GM12891 (cell line): Measurements from ENCODE around the gene PTPN13.

ENCODE experiments used
- DNase-seq: peaks from one replicate; pipeline ENCODE4 v3.0.0; 2011; ENCODE audit warnings: low spot score; ENCODE audit not compliant: insufficient read length
- FAIRE-seq: peaks from 2 replicates; lab custom pipeline; 2011; peaks lifted over from hg19 to GRCh38; lab: Jason Lieb, UNC
- PAX5 ChIP-seq: IDR thresholded peaks from 2 replicates; pipeline ENCODE4 v1.6.1; 2011; ENCODE audit warnings: low read length, moderate library complexity, mild to moderate bottlenecking; ENCODE audit not compliant: insufficient read depth, severe bottlenecking
- POLR2A ChIP-seq: IDR thresholded peaks from 2 replicates; pipeline ENCODE4 v1.6.1; 2011; ENCODE audit warnings: low read depth, low read length, control low read depth
- POLR2AphosphoS5 ChIP-seq: IDR thresholded peaks from 2 replicates; pipeline ENCODE4 v1.6.1; 2011; ENCODE audit warnings: low read depth, low read length, control low read depth
- POU2F2 ChIP-seq: IDR thresholded peaks from 2 replicates; pipeline ENCODE4 v1.6.1; 2011; ENCODE audit warnings: low read depth, mild to moderate bottlenecking, control low read depth, low read length, moderate library complexity
- SPI1 ChIP-seq: IDR thresholded peaks from 2 replicates; pipeline ENCODE4 v1.6.1; 2011; ENCODE audit warnings: low read depth, low read length, control low read depth
- TAF1 ChIP-seq: IDR thresholded peaks from 2 replicates; pipeline ENCODE4 v1.6.1; 2011; ENCODE audit warnings: low read depth, low read length, control low read depth

PTPN13 gene

GRCh38 chr4:86560447-86560846 lies 33.7 kb upstream of the PTPN13 start:
- no peak for FAIRE-seq
- DNase-seq: no peak
- TF ChIP-seq POU2F2 (no peak), POLR2AphosphoS5 (no peak), PAX5 (no peak)

DNA sequence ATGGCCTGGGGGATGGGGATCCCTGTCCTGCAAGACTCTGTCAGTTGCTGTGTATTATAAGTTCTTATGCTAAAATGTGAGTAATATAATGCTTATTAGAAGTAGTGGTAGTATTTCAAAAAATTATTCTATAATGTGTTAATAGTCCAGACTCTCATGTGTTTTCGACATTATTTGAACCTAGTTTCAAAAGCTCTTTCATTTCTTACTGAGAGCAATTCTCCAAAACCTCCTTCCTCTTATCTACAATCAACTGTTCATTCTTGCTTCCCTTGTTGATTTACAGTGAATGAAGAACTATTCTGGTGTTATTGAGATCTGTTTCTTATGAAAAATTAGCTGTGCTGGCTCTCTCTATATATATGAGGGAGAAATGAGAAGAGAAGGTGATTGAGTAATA lies 32.9 kb upstream of the PTPN13 start:
- DNase-seq (no peak), FAIRE-seq (no peak)
- TF ChIP-seq PAX5: no peak
- TF ChIP-seq TAF1: no peak
- TF ChIP-seq POU2F2: no peak
- TF ChIP-seq SPI1: no peak
- no peak for TF ChIP-seq POLR2A
- TF ChIP-seq POLR2AphosphoS5: no peak

DNA sequence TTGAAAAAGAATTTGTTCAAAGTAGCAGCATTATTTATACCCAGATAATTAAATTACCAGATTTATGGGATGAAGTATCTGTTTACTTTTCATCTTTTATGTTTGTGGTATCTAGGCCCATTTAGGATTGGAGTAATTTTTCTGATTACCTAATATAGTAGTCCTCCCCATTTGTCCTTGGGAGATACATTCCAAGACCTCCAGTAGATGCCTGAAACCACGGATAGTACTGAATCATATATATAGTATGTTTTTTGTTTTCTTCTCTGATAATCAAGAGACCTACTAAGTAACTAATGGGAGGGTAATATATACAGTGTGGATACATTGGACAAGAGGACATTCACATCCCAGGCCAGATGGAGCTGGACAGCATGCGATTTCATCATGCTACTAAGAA lies 30.7 kb upstream of the PTPN13 start:
- FAIRE-seq: no peak
- TF ChIP-seq POLR2A (no peak), POU2F2 (no peak), POLR2AphosphoS5 (no peak), PAX5 (no peak)

GRCh38 chr4:86564795-86565194 lies 29.3 kb upstream of the PTPN13 start:
- TF ChIP-seq SPI1 (peak; percentile 41; the same call in 1 of the 2 replicates), POU2F2 (no peak)
- FAIRE-seq: peak; percentile 43
- no peak for DNase-seq

More for the DNA sequence above, 30.7 kb upstream of the PTPN13 start:
- DNase-seq: no peak

DNA sequence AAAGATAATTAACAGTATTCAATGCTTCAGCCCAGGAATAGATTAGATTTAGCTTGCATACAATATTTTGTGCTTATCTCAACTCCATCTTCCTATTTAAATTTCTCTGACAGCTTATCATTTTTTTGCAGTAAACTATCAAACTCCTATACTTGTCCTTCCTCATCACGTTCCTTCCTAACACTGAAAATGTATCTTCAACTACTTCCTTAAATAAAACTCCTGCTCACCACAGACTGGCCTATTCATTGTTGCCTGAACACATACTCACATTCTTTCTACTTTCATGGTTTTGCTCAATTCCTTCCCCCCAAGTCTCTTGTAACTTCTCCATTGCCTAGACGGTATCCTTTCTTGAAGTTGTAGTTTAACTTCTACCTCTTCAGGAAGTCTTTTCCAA lies 28.5 kb upstream of the PTPN13 start:
- TF ChIP-seq POLR2A (no peak), POLR2AphosphoS5 (no peak), PAX5 (no peak), POU2F2 (no peak), SPI1 (no peak), TAF1 (no peak)
- FAIRE-seq (no peak), DNase-seq (no peak)

DNA sequence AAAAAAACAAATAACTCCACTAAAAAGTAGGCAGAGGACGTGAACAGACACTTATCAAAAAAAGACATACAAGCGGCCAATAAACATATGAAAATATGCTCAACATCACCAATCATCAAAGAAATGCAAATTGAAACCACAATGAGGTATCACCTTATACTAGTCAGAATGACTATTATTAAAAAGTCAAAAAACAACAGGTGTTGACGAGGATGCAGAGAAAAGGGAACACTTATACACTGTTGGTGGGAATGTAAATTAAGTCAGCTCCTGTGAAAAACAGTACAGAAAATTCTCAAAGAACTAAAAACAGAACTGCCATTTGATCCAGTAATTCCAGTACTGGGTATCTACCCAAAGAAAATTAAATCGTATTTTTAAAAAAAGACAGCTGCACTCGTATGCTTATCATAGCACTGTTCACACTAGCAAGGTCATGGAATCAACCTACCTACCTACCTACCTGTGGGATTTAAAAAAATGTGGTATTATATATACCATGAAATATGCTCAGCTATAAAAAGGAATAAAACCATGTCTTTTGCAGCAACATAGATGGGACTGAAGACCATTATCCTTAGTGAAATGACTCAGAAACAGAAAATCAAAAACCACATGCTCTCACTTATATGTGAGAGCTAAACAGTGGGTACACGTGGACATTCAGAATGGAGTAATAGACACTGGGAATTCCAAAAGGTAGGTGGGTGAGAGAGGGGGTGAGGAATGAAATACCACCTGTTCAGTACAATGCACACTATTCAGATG lies 24.8 kb upstream of the PTPN13 start:
- TF ChIP-seq POU2F2: no peak
- no peak for TF ChIP-seq TAF1
- no peak for TF ChIP-seq POLR2A
- no peak for TF ChIP-seq POLR2AphosphoS5
- TF ChIP-seq PAX5: no peak
- no peak for TF ChIP-seq SPI1
- peak; percentile 75 for FAIRE-seq
- DNase-seq: no peak

DNA sequence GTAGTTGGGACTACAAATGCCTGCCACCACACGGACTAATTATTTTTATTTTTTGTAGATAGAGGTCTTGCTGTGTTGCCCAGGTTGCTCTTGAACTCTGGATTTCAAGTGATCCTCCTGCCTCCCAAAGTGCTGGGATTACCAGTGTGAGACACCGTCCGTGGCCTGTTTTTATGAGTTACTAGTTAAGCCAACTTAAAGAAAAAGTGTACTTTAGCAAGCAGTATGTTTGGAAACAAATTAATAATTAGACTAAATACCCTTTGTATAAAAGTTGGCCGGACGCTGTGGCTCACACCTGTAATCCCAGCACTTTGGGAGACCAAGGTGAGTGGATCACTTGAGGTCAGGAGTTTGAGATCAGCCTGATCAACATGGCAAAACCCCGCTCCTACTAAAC lies 14.2 kb upstream of the PTPN13 start:
- DNase-seq (no peak), FAIRE-seq (no peak)
- TF ChIP-seq PAX5 (no peak), POU2F2 (no peak), POLR2A (no peak), SPI1 (no peak), TAF1 (no peak), POLR2AphosphoS5 (no peak)

DNA sequence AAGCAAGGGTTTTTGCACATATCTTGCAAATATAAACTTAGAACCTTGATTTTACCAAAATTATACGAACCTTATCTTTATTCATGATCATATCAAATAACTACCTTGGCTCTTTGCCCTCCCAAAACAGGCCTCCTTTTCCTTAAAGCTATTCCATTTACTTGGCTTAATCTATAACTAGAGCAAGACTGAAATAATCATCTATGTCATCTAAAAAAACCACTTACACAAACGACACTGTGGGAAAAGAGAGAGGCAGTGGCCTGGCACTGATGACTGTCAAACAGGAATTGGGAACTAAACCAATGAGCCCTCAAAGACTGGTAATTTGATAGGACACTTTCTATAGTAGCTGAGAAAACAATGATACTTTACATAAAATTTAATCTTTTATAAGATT lies 11.7 kb upstream of the PTPN13 start:
- FAIRE-seq (no peak), DNase-seq (no peak)
- TF ChIP-seq SPI1 (0 out of 2 replicates have a peak, but pooled peaks have one; percentile 13), POLR2A (no peak)

GRCh38 chr4:86586160-86586572 lies 7.9 kb upstream of the PTPN13 start:
- TF ChIP-seq PAX5 (no peak), SPI1 (peak; percentile 21; the same call in 1 of the 2 replicates), TAF1 (no peak), POLR2A (no peak), POU2F2 (no peak)

DNA sequence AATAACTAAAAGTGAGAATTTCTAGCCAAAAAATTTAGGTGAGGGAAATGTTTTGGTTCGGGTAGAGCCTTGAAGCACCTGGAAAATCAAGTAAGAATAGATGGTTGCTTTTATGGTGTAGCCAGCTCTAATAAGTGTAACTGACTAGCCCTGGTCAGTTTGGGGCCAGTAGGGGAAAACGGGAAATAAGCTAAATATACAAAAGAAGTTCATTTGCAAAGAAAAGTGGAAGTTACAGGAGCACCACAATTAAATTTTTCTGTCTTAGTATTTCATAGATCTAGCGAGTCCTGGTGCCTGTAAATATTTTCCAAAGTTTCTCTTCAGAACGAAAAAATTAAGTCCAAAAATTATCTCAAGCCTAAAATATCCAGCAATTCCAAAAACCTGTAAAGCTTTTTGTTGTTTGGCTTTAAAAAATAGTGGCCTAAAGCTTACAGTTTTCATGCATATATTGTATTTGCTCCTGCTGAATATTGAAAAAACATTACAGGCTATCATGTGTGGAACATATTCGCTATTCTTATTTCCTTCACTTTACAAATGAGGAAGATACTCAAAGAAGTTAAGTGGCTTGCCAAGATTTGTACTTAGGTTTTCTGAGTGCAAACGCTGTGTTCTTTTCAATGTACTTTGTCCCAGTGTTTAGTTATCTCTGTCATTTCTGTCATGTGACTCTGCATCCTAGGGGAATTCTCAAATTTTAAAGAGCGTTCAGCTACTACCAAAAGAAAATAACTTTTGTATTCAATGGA lies 7.3 kb upstream of the PTPN13 start:
- FAIRE-seq (no peak), DNase-seq (no peak)

More at GRCh38 chr4:86586160-86586572, 7.9 kb upstream of the PTPN13 start:
- peak; percentile 52 for FAIRE-seq
- DNase-seq: no peak

More for the DNA sequence above, 7.3 kb upstream of the PTPN13 start:
- TF ChIP-seq POLR2A: no peak
- TF ChIP-seq PAX5: no peak
- TF ChIP-seq TAF1: no peak
- TF ChIP-seq POLR2AphosphoS5: no peak
- no peak for TF ChIP-seq POU2F2
- TF ChIP-seq SPI1: no peak
